Liver (tissue), 9 donors: Measurements from ENCODE around the gene BLTP2. TPM values are rescaled to one million over a fixed set of nuclear protein-coding genes. Genes with fewer than 3 reads are reported as not detected.

ENCODE experiments used
- DNase-seq: peaks from one replicate; pipeline ENCODE4 v3.0.0-alpha.2; 2017; ENCODE audit warnings: low spot score
- H3K27ac ChIP-seq, 2 donors: one replicate each; pipeline ENCODE4 v1.7.0; 2013; ENCODE audit warnings: inconsistent platforms in 2 of 2, low read length in 2 of 2, control low read depth in 1 of 2, low read depth in 1 of 2, mild to moderate bottlenecking in 1 of 2
- H3K27me3 ChIP-seq, 4 donors: one replicate each; pipeline versions ENCODE4 v1.6.1 to v1.7.0; 2013; ENCODE audit warnings: low read length in 3 of 4, inconsistent platforms in 1 of 4, mild to moderate bottlenecking in 1 of 4, moderate library complexity in 1 of 4; ENCODE audit not compliant: control insufficient read depth in 4 of 4, insufficient read depth in 4 of 4
- H3K36me3 ChIP-seq, 4 donors: one replicate each; pipeline versions ENCODE4 v1.6.1 to v1.7.0; 2013; ENCODE audit warnings: low read length in 3 of 4, mild to moderate bottlenecking in 3 of 4, low read depth in 1 of 4, moderate library complexity in 1 of 4; ENCODE audit not compliant: control insufficient read depth in 4 of 4, insufficient read depth in 3 of 4
- H3K4me1 ChIP-seq, 4 donors: one replicate each; pipeline versions ENCODE4 v1.6.1 to v1.7.0; 2013; ENCODE audit warnings: low read length in 3 of 4, mild to moderate bottlenecking in 3 of 4, moderate library complexity in 1 of 4; ENCODE audit not compliant: control insufficient read depth in 4 of 4, insufficient read depth in 4 of 4
- H3K4me3 ChIP-seq, 3 donors: one replicate each; pipeline versions ENCODE4 v1.6.1 to v1.7.0; 2013; ENCODE audit warnings: low read length in 3 of 3, control low read depth in 1 of 3, low read depth in 1 of 3, mild to moderate bottlenecking in 1 of 3
- H3K9ac ChIP-seq, 2 donors: one replicate each; pipeline ENCODE4 v1.7.0; 2013; ENCODE audit warnings: low read length in 2 of 2, mild to moderate bottlenecking in 2 of 2, moderate library complexity in 2 of 2, control low read depth in 1 of 2, low read depth in 1 of 2
- H3K9me3 ChIP-seq, 4 donors: one replicate each; pipeline versions ENCODE4 v1.6.1 to v1.7.0; 2013; ENCODE audit warnings: low read length in 3 of 4; ENCODE audit not compliant: control insufficient read depth in 4 of 4
- CTCF ChIP-seq: fragments of 150-350 bp; IDR thresholded peaks from 2 replicates; pipeline ENCODE4 v1.5.1; 2017; ENCODE audit warnings: improper control_type of control experiment, low read depth, low read length; ENCODE audit not compliant: missing input control
- GABPA ChIP-seq, 2 donors: IDR thresholded peaks in 1 of 2; conservative IDR thresholded peaks in 1 of 2; 2 replicates each; pipeline ENCODE4 v1.6.1; 2016; ENCODE audit warnings: antibody characterized with exemption in 2 of 2, mild to moderate bottlenecking in 1 of 2, moderate library complexity in 1 of 2
- HNF4A ChIP-seq, 2 donors: conservative IDR thresholded peaks; 2 replicates each; pipeline ENCODE4 v1.6.1; 2016; ENCODE audit warnings: antibody characterized with exemption in 2 of 2, mild to moderate bottlenecking in 2 of 2
- MAX ChIP-seq: IDR thresholded peaks from 2 replicates; pipeline ENCODE4 v1.6.1; 2016; ENCODE audit warnings: antibody characterized with exemption
- NR2F2 ChIP-seq: IDR thresholded peaks from 2 replicates; pipeline ENCODE4 v1.6.1; 2016; ENCODE audit warnings: antibody characterized with exemption
- RAD21 ChIP-seq, 2 donors: IDR thresholded peaks; 2 replicates each; pipeline ENCODE4 v1.6.1; 2016; ENCODE audit warnings: antibody characterized with exemption in 2 of 2, mild to moderate bottlenecking in 2 of 2
- REST ChIP-seq: IDR thresholded peaks from 2 replicates; pipeline ENCODE4 v1.6.1; 2016; ENCODE audit warnings: antibody characterized with exemption, mild to moderate bottlenecking
- RXRA ChIP-seq, 2 donors: IDR thresholded peaks; 2 replicates each; pipeline ENCODE4 v1.6.1; 2017 to 2018; ENCODE audit warnings: antibody characterized with exemption in 2 of 2, mild to moderate bottlenecking in 1 of 2
- SP1 ChIP-seq: IDR thresholded peaks from 2 replicates; pipeline ENCODE4 v1.6.1; 2018; ENCODE audit warnings: antibody characterized with exemption, mild to moderate bottlenecking
- TAF1 ChIP-seq: conservative IDR thresholded peaks from 2 replicates; pipeline ENCODE4 v1.6.1; 2016; ENCODE audit warnings: antibody characterized with exemption, mild to moderate bottlenecking
- YY1 ChIP-seq: IDR thresholded peaks from 2 replicates; pipeline ENCODE4 v1.6.1; 2016; ENCODE audit warnings: antibody characterized with exemption, mild to moderate bottlenecking
- WGBS: extraction: QIAGEN DNeasy Blood & Tissue Kit; methylation state at CpG from one replicate; pipeline ENCODE4 v1.1.7; 2013; 5-methylcytosine and 5-hydroxymethylcytosine counted together
- polyA plus RNA-seq, 2 donors: library from polyadenylated mRNA; stranded (reverse) in 1 of 2; unstranded in 1 of 2; fragments of 200-250 nt in 1 of 2; fragments of >200 nt in 1 of 2; fragmentation: Nextera tagmentation in 1 of 2; extraction: Ambion mirVana in 1 of 2; gene quantifications; one replicate each; pipeline versions ENCODE4 v1.2.1 to v1.2.3, GENCODE V29; 2013 to 2015
- total RNA-seq, 2 donors: library from RNA; depleted of rRNA; stranded (reverse); fragments of >200 nt; gene quantifications; one replicate each; pipeline ENCODE4 v1.2.3, GENCODE V29; 2014
- donor health status: healthy.
- donor health status: healthy.
- donor health status: healthy.
- donor health status: healthy.
- donor health status: healthy.

BLTP2 gene
- total and polyA plus RNA-seq, 4 donors, result 24.8 to 122 (median 34.9) TPM

GRCh38 chr17:28598799-28599310 lies 46.1 kb downstream of the BLTP2 start, which contains the start of gene SPAG5:
SPAG5 (minus strand) TSS chr17:28599025; CDS start chr17:28598946, 79 bp downstream.
- H3K4me1 ChIP-seq, result peaks cover 6 to 25% (median 17%) of the 10 kb centered on the region in 4 donors
- TF ChIP-seq SP1 (peak; percentile 72), RAD21 (IDR thresholded peaks at IDR 0.05) (no peak), GABPA (IDR thresholded peaks at IDR 0.05 in 1 of 2, conservative IDR thresholded peaks at IDR 0.05 in 1 of 2) (peak in 1 of 2 donors; percentile 47), NR2F2 (no peak), RXRA (IDR thresholded peaks at IDR 0.05) (no peak), REST (peak; percentile 86), TAF1 (peak; percentile 81), HNF4A (conservative IDR thresholded peaks at IDR 0.05) (peak; percentile 30 to 32), YY1 (peak; percentile 88)
- WGBS, result under 1% methylated on average over 44 of the region's 44 CpGs
- H3K27me3 ChIP-seq, result no peaks in the 10 kb centered on the region
- no peaks in the 10 kb centered on the region for H3K9me3 ChIP-seq
- DNase-seq, result peak; percentile 95
- peak within 1 kb of the TSS; percentile 94 to 97 for H3K27ac ChIP-seq
- H3K9ac ChIP-seq, result peak within 1 kb of the TSS; percentile 83 to 88
- peak within 1 kb of the TSS; percentile 61 to 85 (median 76) for H3K4me3 ChIP-seq
- H3K36me3 ChIP-seq, result no peaks in the 10 kb centered on the region

- Histone ChIP-seq H3K9ac (peak overlapping the region; percentile 28 to 37), H3K4me3 (peak overlapping the region; percentile 61 to 85 (median 64)), H3K4me1 (peaks cover 6 to 25% (median 17%) of the 10 kb centered on the region in 4 donors), H3K27me3 (no peaks in the 10 kb centered on the region), H3K9me3 (no peaks in the 10 kb centered on the region), H3K27ac (peak overlapping the region; percentile 94 to 97), H3K36me3 (no peaks in the 10 kb centered on the region)
- 4% methylated on average over 17 of the region's 17 CpGs for WGBS
- DNase-seq, result no peak
- no peak for TF ChIP-seq CTCF
- TF ChIP-seq SP1, result no peak
- no peak for TF ChIP-seq RXRA (IDR thresholded peaks at IDR 0.05)
- no peak for TF ChIP-seq HNF4A (conservative IDR thresholded peaks at IDR 0.05)
- no peak for TF ChIP-seq NR2F2
- no peak for TF ChIP-seq MAX
Observed at GRCh38 chr17:28598389-28598788, 46.6 kb downstream of the BLTP2 start.
